Fibroblast of upper back skin (primary cell): ENCODE results near the gene DUSP10.

Experiments used
- DNase-seq: peaks from one replicate; pipeline ENCODE4 v3.0.0-alpha.2; 2013

DUSP10 gene

GRCh38 chr1:221711656-221712055 lies 30.2 kb downstream of the DUSP10 start:
- no peak for DNase-seq

GRCh38 chr1:221711063-221711577 lies 30.8 kb downstream of the DUSP10 start:
- no peak for DNase-seq

- no peak for DNase-seq
Observed at GRCh38 chr1:221709854-221710253, 32.0 kb downstream of the DUSP10 start.

- DNase-seq: no peak
Observed at GRCh38 chr1:221708987-221709386, 32.9 kb downstream of the DUSP10 start.

GRCh38 chr1:221708076-221708571 lies 33.8 kb downstream of the DUSP10 start:
- DNase-seq: no peak

GRCh38 chr1:221706876-221707582 lies 34.9 kb downstream of the DUSP10 start:
- DNase-seq: no peak

GRCh38 chr1:221706191-221706590 lies 35.7 kb downstream of the DUSP10 start:
- DNase-seq: no peak

GRCh38 chr1:221704306-221704705 lies 37.6 kb downstream of the DUSP10 start:
- no peak for DNase-seq

- DNase-seq: no peak
Observed at GRCh38 chr1:221701570-221702186, 40.2 kb downstream of the DUSP10 start.

- DNase-seq: no peak
Observed at GRCh38 chr1:221700948-221701347, 40.9 kb downstream of the DUSP10 start.

- DNase-seq: peak; percentile 51
Observed at GRCh38 chr1:221700536-221700935, 41.4 kb downstream of the DUSP10 start.

- DNase-seq: no peak
Observed at GRCh38 chr1:221699978-221700519, 41.8 kb downstream of the DUSP10 start.

GRCh38 chr1:221699577-221699976 lies 42.3 kb downstream of the DUSP10 start:
- peak; percentile 89 for DNase-seq

- DNase-seq: no peak
Observed at GRCh38 chr1:221698579-221699349, 43.1 kb downstream of the DUSP10 start.

GRCh38 chr1:221697923-221698425 lies 43.9 kb downstream of the DUSP10 start:
- peak; percentile 54 for DNase-seq

GRCh38 chr1:221696718-221697461 lies 45.0 kb downstream of the DUSP10 start:
- no peak for DNase-seq

- DNase-seq: peak; percentile 55
Observed at GRCh38 chr1:221696027-221696426, 45.9 kb downstream of the DUSP10 start.

GRCh38 chr1:221695301-221695700 lies 46.6 kb downstream of the DUSP10 start:
- DNase-seq: no peak

- DNase-seq: no peak
Observed at GRCh38 chr1:221694109-221694508, 47.8 kb downstream of the DUSP10 start.

GRCh38 chr1:221693087-221693486 lies 48.8 kb downstream of the DUSP10 start:
- DNase-seq: no peak

GRCh38 chr1:221692643-221693042 lies 49.2 kb downstream of the DUSP10 start:
- DNase-seq: no peak

GRCh38 chr1:221691261-221691660 lies 50.6 kb downstream of the DUSP10 start:
- DNase-seq: no peak
